ENCODE results near the gene SCAF8.

GRCh38 chr6:154733183-154733625 lies at the start of gene SCAF8:
- TF ChIP-seq POLR2A (IDR thresholded peaks at IDR 0.05; ENCODE audit: low read depth, low read length) (peak; percentile 75; the same call in 1 of the 2 replicates), POLR2AphosphoS5 (IDR thresholded peaks at IDR 0.05; ENCODE audit: low read depth, low read length) (peak; percentile 87), TAF1 (IDR thresholded peaks at IDR 0.05; ENCODE audit: low read depth, low read length) (peak; percentile 63; the same call in 1 of the 2 replicates), SPI1 (IDR thresholded peaks at IDR 0.05; ENCODE audit: low read depth, low read length) (peak; percentile 34), POU2F2 (IDR thresholded peaks at IDR 0.05; ENCODE audit: low read depth, low read length) (no peak), PAX5 (IDR thresholded peaks at IDR 0.05; ENCODE audit: insufficient read depth, low read length, severe bottlenecking) (peak; percentile 54)
